Pulmonary artery endothelial cell (primary cell): Measurements from ENCODE around the gene TAS2R4. TPM values are rescaled to one million over a fixed set of nuclear protein-coding genes. Genes with fewer than 3 reads are reported as not detected.
"Not testable (repeated sequence)": the region's sequence is repeated elsewhere in the genome, so short reads cannot be mapped to it uniquely, and the experiment has no call there.

ENCODE experiments used
- DNase-seq: peaks from one replicate; pipeline ENCODE4 v3.0.0-alpha.2; 2011; ENCODE audit warnings: low read depth, low spot score
- total RNA-seq: library from RNA; depleted of rRNA; stranded (reverse); fragments of >200 nt; gene quantifications from 2 replicates; pipeline ENCODE4 v1.2.3, GENCODE V29; 2014

TAS2R4 gene, protein sequence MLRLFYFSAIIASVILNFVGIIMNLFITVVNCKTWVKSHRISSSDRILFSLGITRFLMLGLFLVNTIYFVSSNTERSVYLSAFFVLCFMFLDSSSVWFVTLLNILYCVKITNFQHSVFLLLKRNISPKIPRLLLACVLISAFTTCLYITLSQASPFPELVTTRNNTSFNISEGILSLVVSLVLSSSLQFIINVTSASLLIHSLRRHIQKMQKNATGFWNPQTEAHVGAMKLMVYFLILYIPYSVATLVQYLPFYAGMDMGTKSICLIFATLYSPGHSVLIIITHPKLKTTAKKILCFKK
- total RNA-seq, result 0.33 and 0.85 TPM in 2 replicates

DNA sequence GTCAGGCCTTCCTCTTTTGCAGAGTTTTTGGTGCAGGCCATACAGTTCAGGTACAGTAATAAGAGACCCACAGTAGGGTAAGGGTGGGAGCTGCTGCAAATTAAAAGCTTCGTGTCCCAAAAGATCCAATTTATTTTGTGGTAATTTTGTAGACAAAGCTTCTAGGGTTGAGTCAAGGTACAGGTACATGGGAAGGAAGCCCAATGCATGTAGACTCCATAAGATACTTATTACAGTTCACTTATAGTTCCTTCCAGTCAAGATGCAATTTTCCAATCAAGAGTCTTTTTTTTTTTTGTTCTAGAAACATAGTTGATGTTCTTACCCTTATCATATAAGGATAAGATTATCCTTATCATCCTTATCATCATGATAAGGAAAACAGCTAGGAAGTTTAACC, at the start of gene TAS2R4:
TSS of gene TAS2R4 (plus strand) at position 301 of the 400 bp plus-strand sequence. CDS start 1,815 bp downstream, outside the sequence.
- no peak for DNase-seq

DNA sequence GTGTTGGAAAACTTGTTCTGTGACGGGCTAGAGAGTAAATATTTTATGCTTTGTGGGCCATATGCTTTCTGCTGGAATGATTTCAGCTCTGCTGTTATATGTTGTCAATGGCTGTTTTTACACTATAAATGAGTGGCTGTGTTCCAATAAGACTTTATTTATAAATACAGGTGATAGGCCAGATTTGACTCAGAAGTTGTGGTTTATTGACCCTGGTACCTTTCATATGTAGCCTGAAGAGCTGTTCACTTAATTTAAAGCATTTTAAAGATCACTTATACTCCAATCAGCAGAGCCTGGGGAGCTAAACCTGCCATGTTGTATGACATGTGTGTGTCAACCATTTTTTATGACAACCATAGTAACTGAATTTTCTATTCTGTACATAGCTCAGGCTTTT, 47.5 kb upstream of the TAS2R4 start:
- DNase-seq, result no peak

DNA sequence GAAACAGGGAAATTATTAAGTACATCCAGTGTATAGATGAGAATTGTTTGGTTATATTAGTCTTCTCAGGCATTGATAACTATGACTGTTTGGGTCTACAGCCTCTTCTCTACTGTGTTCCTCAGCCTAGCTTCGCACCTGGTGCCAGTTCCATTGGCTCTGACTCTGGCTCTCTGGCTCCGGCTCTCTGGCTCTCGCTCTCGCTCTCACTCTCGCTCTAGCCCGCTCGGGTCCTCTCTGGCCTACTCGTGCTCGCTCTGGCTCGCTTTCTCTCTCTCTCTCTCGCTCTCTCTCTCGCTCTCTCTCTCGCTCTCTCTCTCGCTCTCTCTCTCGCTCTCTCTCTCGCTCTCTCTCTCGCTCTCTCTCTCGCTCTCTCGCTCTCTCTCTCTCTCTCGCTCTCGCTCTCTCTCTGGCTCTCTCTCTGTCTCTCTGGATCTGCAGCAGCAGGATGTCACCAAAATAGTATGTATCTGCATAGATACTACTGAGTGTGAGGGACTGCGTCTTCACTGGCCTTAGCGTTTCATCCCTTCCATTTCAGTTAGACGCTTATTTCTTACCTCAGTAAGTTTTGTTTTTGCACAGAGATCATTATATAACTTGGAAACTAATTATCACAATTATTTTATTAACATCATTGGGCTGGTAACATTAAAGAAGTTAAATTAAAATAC, 44.9 kb upstream of the TAS2R4 start:
- no peak for DNase-seq

DNA sequence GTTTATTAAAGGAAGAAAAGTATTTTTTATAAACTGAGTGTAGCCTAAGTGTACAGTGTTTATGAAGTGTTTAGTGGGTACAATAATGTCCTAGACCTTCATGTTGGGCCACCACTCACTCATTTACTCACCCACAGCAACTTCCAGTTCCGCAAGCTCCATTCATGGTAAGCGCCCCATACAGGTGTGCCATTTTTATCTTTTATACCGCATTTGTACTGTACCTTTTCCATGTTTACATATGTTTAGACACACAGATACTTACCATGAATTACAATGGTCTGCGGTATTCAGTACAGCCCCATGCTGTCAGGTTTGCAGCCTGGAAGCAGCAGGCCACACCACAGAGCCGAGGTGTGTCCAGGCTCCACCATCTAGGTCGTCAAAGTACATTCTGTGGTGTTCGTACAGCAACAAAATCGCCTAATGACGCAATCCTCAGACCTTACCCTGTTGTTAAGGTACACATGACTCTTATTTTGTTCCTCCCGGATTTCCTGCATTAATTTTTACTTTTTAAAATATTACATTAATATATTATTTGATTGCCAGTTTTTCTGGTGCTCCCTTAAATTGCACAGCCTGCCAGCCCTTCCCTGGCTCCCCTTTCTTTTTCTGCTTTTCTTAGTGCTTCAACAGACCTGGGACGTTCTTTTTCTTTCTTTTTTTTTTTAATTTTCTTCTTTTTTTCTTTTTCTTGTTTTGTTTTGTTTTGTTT, 39.2 kb upstream of the TAS2R4 start:
- no peak for DNase-seq

DNA sequence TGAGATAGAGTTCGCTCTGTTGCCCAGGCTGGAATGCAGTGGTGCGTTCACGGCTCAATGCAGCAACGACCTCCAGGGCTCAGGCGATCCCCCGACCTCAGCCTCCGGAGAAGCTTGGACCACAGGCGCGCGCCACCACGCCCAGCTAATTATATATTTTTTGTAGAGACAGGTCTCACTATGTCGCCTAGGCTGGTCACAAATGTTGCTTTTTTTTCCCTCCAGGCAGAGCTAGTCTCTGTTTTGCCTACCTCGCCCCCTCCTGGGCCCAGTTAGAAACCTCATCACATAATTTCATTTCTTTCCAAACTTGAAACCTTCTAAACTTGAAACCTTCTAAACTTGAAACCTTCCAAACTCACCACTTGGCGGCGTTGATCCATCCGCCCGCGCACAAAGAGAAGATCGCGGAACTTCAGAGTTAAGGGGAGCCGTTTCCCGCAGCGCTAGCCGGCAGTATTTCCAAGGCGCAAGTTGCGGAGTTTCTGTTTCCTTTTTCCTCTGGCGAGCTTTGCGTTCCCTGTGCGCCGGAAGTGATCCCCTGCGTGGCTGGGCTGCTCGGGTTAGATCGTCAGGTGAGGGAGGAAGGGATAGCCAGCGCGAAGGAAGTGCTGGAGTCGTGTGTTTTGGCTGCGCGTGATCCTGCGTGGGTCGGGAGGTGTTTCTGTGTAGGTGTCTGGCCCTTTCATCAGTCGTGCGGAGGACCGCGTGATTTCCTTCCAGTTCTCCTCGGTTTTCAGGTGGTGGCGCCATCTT, 38.5 kb upstream of the TAS2R4 start, which contains the start of gene SSBP1:
TSS of gene SSBP1 (plus strand) at position 523 of the 756 bp plus-strand sequence. CDS start 809 bp downstream, outside the sequence.
- peak; percentile 92 for DNase-seq

DNA sequence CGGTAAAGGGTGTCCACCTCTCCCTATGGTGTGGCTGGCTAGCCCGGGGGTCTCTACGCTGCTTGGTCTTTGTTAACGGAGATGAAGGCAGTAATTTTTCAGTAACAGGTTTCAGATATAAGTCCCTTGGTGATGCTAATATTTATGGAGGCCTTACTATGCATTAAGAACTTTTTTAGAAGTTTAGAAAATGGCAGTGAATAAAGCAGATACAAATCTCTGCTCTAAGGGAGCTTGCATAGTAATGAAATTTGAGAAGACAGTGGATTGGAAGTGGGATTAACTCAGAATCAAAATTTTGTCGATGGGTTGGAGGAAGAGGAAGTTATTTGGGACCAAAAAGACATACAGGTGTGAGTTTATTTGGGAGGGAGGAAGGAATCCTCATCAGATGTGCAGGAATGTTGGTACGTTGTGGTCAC, 37.9 kb upstream of the TAS2R4 start:
- no peak for DNase-seq

DNA sequence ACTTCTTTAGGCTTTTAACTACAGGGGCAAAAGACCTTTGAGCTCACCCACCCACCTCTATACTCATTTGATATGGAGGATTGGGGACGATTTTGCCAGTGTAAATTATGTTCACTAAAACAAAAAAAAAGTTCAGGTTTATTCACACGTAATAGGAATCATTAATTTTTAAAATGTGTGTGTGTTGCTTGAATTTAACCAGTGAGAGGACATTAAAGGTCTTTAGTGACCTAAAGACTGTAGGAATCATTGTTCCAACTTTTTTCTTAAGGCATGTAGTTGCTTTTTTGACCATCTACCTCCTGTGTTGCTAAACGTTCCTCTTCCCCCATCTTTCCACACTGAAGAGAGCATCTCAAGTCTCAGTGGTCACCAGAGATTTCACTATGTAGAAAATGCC, 37.2 kb upstream of the TAS2R4 start:
- no peak for DNase-seq

DNA sequence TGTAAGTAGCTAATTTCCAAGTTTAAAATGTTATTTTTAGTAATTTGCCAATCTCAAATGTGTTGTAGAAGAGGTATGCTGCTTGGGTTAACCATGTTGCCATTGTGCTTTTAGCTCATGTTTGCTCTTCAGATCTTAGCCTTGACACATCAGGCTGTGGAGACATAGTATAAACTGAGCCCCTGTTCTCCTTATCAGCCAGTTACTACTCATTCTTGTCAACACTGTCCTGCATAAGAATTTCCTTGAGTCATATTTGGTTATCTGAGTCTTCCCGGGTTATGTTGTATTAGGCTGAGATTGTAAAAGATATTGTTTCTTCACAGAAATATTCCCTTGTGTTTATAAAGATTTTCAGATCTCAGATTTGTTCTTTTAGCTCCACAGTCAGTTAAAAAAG, 34.2 kb upstream of the TAS2R4 start:
- no peak for DNase-seq

DNA sequence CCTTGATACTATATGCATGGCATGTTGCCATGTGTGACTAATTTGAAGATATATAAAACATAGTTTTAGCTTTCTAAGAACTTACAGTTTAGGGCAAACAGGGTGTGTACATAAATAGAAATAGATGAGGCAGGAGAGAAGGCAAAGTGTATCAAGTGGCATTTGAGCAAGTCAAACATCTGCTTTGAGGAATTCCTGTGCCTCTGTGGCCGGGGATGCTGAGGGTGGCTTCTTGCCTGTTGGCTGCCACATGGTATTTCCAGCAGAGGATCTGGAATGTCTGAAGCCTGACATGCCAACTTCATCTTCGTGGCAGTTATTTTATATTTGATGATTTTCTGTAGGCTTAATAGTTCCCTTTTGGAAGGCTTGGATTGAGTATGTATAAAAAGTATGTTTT, 32.3 kb upstream of the TAS2R4 start:
- DNase-seq, result no peak

DNA sequence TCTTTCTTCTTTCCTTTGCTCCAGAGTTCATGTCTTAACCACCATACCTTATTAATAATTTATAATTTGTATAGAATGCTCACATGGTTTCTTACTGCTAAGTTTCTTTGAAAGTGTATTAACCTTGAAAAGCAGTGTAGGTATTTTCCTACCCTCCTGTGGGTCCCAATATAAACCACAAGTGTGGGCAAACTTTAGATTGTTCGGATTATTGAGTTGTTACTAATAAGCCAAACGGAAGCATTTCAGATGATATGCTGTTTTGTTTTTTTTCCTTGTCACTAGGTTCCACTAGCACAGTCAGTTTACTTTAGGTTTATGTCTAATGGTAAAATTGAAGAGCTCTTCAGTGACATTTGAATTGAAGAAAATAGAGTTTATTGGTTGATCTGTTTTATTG, 28.1 kb upstream of the TAS2R4 start:
- DNase-seq, result no peak

DNA sequence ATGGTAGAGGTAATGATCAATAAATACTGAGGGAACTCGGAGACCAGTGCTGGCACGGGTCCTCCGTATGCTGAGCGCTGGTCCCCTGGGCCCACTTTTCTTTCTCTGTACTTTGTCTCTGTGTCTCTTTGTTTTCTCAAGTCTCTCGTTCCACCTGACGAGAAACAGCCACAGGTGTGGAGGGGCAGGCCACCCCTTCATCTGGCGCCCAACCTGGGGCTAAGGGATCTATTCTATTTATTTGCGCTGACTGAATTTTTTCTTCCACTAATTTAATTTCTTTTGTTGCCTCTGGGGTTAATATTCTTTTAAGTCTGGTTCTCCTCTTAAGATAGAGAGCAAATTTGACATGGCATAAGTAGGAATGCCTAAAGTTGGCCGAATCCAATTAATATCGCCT, 24.6 kb upstream of the TAS2R4 start:
- not testable (repeated sequence) for DNase-seq

DNA sequence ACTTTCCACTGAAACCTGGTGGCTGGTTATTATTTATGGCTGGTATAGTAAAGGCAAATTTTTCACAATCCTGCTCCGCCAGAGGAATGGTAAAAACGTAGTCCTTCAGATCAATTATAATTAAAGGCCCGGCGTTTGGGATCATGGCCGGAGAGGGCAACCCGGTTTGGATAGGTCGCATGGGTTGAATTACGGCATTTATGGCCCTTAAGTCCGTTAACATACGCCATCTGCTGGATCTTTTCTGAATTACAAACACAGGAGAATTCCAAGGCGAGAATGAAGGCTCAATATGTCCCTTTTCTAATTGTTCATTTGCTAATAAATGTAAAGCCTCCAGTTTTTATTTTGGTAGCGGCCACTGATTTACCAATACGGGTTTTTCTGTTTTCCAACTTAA, 23.8 kb upstream of the TAS2R4 start:
- no peak for DNase-seq

DNA sequence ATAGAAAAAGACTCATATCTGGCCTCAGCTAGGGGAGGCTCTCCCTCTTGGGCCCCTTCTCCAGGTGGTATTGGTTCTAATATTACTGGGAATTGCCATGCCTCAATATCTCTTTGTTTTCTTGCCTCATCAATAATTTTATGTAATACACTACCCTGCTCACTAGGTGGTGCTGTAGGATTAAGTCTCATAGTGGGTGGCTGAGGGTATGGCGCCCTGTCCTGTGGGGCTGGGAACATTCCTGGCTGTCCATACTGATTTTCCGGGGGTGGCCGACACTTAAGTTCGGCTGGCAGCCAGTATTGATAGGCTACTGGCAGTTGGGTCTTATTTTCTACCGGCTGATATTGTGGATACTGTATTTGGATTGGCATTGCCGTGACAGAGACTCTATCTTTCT, 21.5 kb upstream of the TAS2R4 start:
- no peak for DNase-seq

DNA sequence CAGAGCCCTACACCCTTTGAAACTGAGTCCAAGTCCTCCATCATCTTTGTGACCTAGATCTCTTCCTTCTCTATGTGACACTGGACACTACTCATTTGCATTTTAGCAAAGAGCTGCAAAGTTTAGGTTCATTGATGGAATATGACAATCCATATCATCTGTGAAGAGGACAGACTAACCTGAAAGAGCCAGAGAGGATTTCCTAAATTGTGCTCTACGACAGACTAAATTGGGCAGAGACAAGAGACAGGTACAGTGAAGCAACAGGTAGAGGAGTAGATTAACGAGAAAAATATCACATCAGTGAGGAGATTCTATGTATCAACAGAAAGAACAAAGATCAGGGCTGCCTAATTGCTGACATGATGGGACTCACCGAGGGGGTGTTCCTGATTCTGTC, 12.7 kb upstream of the TAS2R4 start, which contains the start of gene TAS2R3:
TSS of gene TAS2R3 (plus strand) at position 301 of the 400 bp plus-strand sequence. CDS start at position 363, 62 bp downstream.
- no peak for DNase-seq

DNA sequence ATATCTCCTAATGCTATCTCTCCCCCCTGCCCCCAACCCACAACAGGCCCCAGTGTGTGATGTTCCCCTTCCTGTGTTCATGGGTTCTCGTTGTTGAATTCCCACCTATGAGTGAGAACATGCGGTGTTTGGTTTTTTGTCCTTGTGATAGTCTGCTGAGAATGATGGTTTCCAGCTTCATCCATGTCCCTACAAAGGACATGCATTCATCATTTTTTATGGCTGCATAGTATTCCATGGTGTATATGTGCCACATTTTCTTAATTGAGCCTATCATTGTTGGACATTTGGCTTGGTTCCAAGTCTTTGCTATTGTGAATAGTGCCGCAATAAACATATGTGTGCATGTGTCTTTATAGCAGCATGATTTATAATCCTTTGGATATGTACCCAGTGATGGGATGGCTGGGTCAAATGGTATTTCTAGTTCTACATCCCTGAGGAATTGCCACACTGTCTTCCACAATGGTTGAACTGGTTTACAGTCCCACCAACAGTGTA, 6.3 kb upstream of the TAS2R4 start:
- not testable (repeated sequence) for DNase-seq

DNA sequence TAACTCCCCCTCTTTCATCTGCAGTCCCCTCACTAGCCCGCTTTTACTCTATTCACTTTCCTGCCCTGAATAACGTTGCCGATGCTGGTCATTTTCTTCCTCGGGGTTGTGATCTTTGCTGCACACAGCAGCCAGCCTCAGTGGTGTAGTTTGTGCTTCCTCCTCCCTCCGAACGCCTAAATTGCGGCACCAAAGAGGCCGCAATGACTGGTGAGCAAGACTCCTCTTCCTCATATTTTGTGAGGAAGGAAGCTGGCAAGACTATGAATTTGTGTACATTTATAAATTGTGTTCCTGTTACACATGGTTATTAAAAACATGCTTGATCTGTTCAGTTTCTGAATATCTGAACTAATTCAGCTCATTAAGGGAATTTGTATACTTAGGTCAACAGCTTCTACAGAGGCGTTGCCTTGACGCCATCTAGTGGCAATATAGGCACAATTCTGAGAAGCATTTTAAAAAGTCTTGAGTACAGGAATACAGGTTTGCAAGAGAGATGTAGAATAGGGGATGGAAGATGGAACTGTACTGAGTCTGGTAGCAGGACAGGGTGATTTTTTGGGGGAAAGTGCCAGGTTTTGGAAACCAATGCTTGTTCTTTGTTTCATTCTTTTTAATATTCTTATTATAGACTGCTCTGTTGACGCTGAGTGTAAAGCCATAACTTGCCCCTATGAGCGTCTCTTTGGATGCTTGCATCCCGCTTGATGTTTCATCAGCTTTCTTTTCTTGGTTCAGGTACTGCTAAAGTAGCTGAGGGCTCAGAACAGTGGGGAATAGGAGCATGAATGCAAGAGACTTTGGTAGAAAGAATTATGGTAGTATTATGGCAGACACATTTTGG, 9.5 kb downstream of the TAS2R4 start:
- DNase-seq, result peak; percentile 57

DNA sequence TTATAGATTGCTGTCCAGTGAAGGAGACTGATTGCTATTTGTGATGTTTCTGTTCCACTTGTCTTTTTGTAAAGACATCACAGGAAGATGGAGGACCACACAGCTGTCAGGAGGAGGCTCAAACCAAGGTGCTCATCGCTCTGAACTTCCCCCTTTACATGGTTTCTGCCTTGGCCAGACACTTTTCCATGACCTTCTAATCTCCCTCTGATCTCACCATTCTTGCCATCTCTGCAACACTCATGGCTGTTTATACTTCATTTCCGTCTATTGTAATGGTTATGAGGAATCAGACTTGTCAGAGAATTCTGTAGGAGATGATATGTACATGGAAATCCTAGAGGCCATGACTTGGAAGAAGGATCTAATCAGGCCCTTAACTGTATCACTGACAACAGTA, 11.8 kb downstream of the TAS2R4 start:
- DNase-seq, result peak; percentile 73

DNA sequence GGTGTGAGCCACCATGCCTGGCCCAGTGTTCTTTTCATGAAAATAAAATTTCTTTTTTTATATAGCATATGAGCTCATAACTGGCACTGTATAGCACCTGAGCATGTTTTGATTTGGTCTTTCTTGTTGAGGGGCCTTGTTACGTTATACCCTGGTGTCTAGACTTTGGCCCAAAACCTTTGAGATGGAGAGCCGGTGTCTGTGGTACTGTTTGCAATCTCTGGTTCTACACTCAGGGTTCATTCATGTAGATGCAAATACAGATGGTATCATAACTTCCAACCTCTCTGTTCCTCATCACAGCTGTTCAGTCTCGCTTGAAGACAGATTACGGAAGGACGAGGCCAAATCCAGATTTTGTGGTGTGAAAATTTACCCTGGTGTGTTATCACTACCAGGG, 13.4 kb downstream of the TAS2R4 start, which contains the start of gene TAS2R5:
TSS of gene TAS2R5 (plus strand) at position 301 of the 400 bp plus-strand sequence. CDS start 145 bp downstream, outside the sequence.
- DNase-seq, result no peak

DNA sequence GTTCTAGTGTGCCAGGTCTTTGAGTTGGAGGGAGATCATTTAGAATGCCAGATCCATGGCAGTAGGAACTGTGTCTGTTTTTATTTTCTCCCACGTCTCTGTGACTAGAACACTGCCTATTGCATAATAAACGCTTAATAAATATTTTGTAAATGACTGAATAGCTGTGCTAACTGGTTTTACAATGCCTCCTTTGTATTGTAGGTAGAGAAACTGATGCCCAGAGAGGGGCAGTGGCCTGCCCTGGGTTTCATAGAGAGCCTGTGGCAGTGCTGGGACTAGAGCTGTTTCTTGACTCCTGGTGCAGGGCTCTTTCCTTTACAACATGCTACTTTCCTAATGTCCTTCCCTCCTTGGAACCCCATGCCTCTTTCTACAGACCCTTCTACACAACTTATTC, 16.1 kb downstream of the TAS2R4 start:
- no peak for DNase-seq

DNA sequence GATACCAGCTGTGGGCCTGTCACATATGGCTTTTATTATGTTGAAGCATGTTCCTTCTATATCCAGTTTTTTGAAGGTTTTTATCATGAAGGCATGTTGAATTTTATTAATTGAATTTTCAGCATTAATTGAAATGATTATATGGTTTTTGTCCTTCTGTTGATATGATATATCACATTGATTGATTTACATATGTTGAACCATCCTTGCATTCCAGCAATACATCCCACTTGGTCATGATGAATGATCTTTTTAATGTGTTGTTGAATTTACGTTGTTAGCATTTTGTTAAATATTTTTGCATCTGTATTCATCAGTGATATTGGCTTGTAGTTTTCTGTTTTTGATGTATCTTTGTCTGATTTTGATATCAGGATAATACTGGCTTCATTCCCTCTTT, 43.6 kb downstream of the TAS2R4 start:
- no peak for DNase-seq
